HG02870 (cell line): ENCODE results near the gene CD27.
A peak's percentile ranks its signal among the peaks of the same experiment; 100 is the strongest.
"Not testable (repeated sequence)": the region's sequence is repeated elsewhere in the genome, so short reads cannot be mapped to it uniquely, and the experiment has no call there.

Experiments
- ATAC-seq: cut with Tn5 transposase; IDR thresholded peaks from one replicate; pipeline ENCODE4 v1.9.1; 2021; ENCODE audit warnings: mild to moderate bottlenecking, moderate library complexity; ENCODE audit not compliant: unreplicated experiment

CD27 gene

DNA sequence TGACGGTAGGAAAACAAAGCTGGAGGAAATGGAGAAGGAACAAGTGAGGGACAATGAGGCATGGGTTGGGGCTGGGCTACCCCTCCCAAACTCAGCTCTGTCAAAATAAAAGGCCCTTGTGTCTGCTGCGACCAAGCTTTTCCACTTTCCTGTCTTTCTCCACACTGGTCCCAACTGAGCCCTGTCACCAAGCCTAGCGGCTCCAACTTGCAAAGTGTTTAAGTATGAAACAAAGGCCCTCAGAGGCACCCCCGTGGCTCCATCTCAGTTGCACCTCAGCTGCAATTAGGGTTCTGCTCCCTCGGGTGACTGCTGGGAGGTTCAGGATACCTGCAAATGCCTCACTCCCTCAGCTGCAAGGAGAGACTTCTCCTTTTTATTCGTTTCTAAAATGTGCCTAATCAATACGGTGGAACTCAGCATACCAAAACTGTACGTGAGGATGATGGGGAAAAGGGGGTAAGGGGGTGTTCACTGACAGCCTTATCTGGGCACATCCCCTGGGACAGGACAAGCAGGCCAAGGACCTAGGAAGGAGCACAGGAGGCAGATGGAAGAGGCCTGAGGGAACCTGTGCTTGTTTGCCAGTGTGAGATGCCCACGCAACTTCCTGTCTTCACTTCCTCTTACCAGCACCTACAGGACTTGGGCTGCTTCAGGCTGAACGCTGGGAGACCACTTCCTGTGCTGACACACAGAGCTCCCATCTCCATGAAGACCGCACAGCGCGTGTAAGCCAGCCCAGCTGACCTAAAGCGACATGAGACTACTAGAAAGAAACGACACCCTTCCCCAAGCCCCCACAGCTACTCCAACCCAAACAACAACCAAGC lies 16.9 kb downstream of the CD27 start:
- ATAC-seq, result peak; percentile 70

GRCh38 chr12:6462234-6462995 lies 17.7 kb downstream of the CD27 start:
- ATAC-seq, result no peak

GRCh38 chr12:6463216-6463615 lies 18.5 kb downstream of the CD27 start:
- ATAC-seq, result no peak

DNA sequence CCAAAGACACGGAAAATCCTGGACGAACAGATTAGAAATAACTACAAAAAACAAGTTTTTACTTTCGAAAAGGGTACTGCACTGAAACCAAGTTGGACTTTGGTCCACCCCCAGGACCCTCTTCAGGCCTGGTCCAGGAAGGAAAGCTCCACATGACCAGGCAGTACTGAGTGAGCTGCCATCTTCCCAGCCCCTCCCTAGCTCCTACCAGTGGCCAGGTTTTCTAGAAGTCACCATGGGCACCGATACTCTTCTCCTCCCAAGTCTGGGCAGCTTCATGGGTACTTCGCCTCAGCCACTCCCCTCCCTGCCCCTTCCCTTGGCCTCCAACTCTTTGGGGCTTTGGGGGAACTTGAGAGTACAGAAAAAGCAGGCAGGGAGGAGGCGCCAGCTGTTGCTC lies 19.1 kb downstream of the CD27 start:
- no peak for ATAC-seq

DNA sequence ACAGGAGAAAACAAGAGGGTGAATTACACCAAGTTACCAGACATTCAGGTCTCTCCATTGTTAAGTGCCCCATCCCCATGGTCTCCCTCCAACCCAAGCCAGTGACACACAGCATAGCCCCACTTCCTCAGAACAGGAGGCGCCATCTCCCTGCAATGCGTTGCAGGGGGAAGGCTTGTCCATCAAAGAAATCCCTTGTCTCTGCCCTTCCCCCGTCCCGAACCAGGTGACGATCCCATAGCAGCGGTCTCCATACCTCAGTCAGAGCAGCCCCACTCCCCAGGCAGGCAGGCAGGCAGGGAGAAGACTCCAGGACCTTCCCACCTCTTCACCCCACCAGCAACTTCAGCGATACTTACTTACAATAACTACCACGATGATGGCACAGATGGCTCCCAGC lies 19.8 kb downstream of the CD27 start:
- no peak for ATAC-seq

DNA sequence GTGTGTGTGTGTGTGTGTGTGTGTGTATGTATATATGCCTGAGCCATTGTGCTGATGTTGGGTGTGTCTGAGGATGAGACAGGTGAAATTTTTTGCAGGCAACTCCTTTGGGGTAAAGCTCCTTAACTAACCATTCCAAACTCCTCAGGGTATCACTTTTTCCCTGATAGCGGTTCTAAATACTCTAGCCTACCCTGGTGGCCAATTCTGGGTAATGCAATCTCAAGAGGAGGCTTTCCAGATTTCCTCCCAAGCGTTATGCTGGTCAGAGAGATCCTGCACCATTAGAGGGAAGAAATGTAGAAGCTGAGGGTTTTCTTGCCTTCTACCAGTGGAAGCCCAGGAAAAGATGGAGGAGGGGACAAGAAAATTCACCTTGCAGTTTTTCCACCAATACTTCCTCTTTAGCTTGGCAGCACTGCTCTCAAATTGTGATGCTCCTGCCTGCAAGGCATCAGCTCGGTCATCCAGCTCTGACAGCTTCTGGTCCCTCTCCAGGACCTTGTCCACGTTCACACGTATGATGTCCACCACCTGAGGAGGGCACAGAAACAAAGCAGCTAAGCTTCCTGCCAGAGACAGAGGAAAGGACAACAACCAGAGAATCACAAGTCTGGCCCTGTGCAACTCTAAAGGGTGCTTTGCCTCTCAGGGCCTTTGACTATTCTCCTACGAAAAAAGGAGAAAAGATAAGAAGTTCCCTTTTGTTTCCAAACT lies 20.9 kb downstream of the CD27 start:
- no peak for ATAC-seq

GRCh38 chr12:6466184-6466573 lies 21.4 kb downstream of the CD27 start:
- no peak for ATAC-seq

GRCh38 chr12:6466751-6467150 lies 22.0 kb downstream of the CD27 start:
- not testable (repeated sequence) for ATAC-seq

GRCh38 chr12:6467571-6468282 lies 23.0 kb downstream of the CD27 start:
- not testable (repeated sequence) for ATAC-seq

- ATAC-seq, result no peak
Observed at GRCh38 chr12:6468283-6468575, 23.5 kb downstream of the CD27 start.

DNA sequence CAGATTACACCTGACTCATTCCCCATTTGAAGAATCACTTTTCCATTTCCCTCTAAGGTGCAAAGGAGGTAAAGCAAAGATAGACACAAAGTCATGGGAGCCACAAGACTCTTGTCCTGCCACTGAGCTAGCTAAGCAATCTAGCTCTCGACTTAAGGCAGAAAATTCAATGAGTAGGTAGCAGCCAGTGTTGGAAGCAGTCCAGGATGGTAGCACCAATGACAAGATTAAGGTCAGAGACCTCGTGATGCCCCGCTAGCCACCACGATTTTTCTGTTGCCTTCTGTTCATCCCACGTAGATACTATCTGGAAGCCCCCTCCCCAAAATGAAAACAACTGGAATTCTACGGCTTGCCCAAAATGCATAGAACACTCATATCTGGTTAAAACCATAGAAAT lies 24.3 kb downstream of the CD27 start:
- ATAC-seq, result no peak

GRCh38 chr12:6469609-6470374 lies 25.0 kb downstream of the CD27 start:
- ATAC-seq, result no peak

GRCh38 chr12:6470375-6471163 lies 25.8 kb downstream of the CD27 start, which contains the start of gene VAMP1:
TSS of gene VAMP1 (minus strand) at chr12:6470677. CDS start at chr12:6470531, 146 bp downstream.
- peak; percentile 86 for ATAC-seq

DNA sequence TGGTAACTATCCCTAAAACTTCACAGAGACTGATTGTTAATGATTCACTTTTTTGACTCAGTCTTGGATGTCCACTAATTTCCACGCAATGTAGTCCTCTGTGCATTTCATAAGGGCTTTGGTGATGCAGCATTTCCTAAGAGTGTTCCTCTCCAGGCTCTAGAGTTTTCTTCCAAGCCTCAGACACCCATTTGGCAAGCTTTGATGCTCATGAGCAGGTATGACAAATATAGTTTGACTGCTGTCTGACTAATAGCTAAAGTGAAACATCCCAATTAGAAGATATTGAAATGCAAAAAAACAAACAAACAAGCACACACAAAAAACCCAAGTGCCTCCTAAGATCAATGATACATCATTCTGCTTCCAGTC lies 27.2 kb downstream of the CD27 start:
- ATAC-seq, result no peak

- no peak for ATAC-seq
Observed at GRCh38 chr12:6472491-6472890, 27.7 kb downstream of the CD27 start.

GRCh38 chr12:6475233-6475975 lies 30.6 kb downstream of the CD27 start:
- ATAC-seq, result not testable (repeated sequence)

DNA sequence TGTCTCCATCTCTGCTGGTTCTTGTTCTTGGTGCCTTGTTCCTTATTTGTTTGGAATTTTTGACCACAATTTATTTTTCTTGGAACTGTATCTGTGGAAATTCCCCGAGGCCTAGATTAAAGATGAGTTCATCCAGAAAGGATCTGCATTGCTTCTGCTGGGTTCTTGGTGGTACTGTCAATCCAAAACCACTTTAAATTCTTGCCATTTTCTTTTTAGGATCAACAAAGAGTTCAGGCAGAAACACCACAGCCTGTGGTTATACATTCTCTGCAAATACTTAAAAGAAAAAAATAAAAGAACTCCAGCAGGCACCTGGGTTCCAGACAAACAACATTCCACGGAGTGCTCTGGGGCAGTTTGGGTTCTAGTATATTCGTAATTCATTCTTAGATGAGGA lies 31.7 kb downstream of the CD27 start:
- ATAC-seq, result no peak

DNA sequence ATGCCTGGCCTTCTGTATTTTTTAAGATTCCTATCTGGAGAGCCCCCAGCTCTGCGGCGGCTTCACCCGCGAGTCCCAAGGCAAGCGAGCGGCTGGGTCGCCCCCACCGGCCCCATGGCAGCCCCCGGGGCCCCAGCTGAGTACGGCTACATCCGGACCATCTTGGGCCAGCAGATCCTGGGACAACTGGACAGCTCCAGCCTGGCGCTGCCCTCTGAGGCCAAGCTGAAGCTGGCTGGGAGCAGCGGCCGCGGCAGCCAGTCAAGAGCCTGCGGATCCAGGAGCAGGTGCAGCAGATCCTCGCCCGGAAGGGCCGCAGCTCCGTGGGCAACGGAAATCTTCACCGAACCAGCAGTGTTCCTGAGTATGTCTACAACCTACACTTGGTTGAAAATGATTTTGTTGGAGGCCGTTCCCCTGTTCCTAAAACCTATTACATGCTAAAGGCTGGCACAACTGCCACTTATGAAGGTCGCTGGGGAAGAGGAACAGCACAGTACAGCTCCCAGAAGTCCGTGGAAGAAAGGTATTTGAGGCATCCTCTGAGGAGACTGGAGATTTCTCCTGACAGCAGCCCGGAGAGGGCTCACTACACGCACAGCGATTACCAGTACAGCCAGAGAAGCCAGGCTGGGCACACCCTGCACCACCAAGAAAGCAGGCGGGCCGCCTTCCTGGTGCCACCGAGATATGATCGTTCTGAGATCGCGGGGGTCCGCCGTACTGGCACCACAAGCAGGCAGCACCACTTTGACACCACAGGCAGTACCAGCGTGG lies 33.0 kb downstream of the CD27 start:
- ATAC-seq, result not testable (repeated sequence)
